MM.1S (cell line): ENCODE results near the gene GPANK1.

Experiments used
- DNase-seq: peaks from one replicate; pipeline ENCODE4 v3.0.0-alpha.2; 2015
- H2AFZ ChIP-seq: fragments of 300-600 bp; sonication (generic); 2 replicates; pipeline ENCODE4 v1.6.0; 2016; ENCODE audit warnings: antibody characterized with exemption, low read length
- H3F3A ChIP-seq: fragments of 300-600 bp; sonication (generic); 2 replicates; pipeline ENCODE4 v1.6.1; 2016; ENCODE audit warnings: mild to moderate bottlenecking, antibody characterized with exemption, low read length, moderate library complexity, mixed read lengths; ENCODE audit not compliant: insufficient read depth
- H3K27ac ChIP-seq: fragments of 300-600 bp; sonication (generic); 2 replicates; pipeline ENCODE4 v1.5.1; 2016; ENCODE audit warnings: mild to moderate bottlenecking, low read length
- H3K27me3 ChIP-seq: fragments of 300-600 bp; sonication (generic); replicated peaks from 2 replicates; pipeline ENCODE4 v1.6.0; 2016; ENCODE audit warnings: low read length; ENCODE audit not compliant: insufficient read depth
- H3K36me3 ChIP-seq: fragments of 300-600 bp; sonication (generic); replicated peaks from 2 replicates; pipeline ENCODE4 v1.6.1; 2016; ENCODE audit warnings: mild to moderate bottlenecking, low read length, mixed read lengths; ENCODE audit not compliant: insufficient read depth
- H3K4me1 ChIP-seq: fragments of 300-600 bp; sonication (generic); 2 replicates; pipeline ENCODE4 v1.6.1; 2016; ENCODE audit warnings: low read length, mixed read lengths
- H3K4me2 ChIP-seq: fragments of 300-600 bp; sonication (generic); 2 replicates; pipeline ENCODE4 v1.6.0; 2016; ENCODE audit warnings: low read depth, low read length
- H3K4me3 ChIP-seq: fragments of 300-600 bp; sonication (generic); 2 replicates; pipeline ENCODE4 v1.5.1; 2016; ENCODE audit warnings: low read length, mixed read lengths
- H3K79me2 ChIP-seq: fragments of 300-600 bp; sonication (generic); 2 replicates; pipeline ENCODE4 v1.6.1; 2016; ENCODE audit warnings: mixed run types, low read length, mixed read lengths
- H3K9ac ChIP-seq: fragments of 300-600 bp; sonication (generic); 2 replicates; pipeline ENCODE4 v1.6.1; 2016; ENCODE audit warnings: low read length, mixed read lengths
- H3K9me2 ChIP-seq: fragments of 300-600 bp; sonication (generic); replicated peaks from 2 replicates; pipeline ENCODE4 v1.6.1; 2016; ENCODE audit warnings: mild to moderate bottlenecking, low read length, mixed read lengths; ENCODE audit not compliant: insufficient read depth
- H3K9me3 ChIP-seq: fragments of 300-600 bp; sonication (generic); replicated peaks from 2 replicates; pipeline ENCODE4 v1.6.1; 2016; ENCODE audit warnings: mild to moderate bottlenecking, low read length, mixed read lengths; ENCODE audit not compliant: insufficient read depth
- H4K20me1 ChIP-seq: fragments of 300-600 bp; sonication (generic); 2 replicates; pipeline ENCODE4 v1.6.1; 2016; ENCODE audit warnings: mild to moderate bottlenecking, low read length, moderate library complexity, mixed read lengths; ENCODE audit not compliant: insufficient read depth
- EZH2 ChIP-seq: fragments of 300-600 bp; sonication (generic); optimal IDR thresholded peaks from 2 replicates; pipeline ENCODE3; 2017; ENCODE audit warnings: low read depth, mild to moderate bottlenecking, antibody characterized with exemption, low read length, mixed read lengths
- EZH2phosphoT487 ChIP-seq: fragments of 300-600 bp; sonication (generic); IDR thresholded peaks from 2 replicates; pipeline ENCODE4 v1.6.1; 2018; ENCODE audit warnings: antibody characterized with exemption, low read length
- TF ChIP-seq, protein P1 (sequence below): fragments of 300-600 bp; sonication (generic); IDR thresholded peaks from 2 replicates; pipeline ENCODE4 v1.5.1; 2016; ENCODE audit warnings: antibody characterized with exemption, low read length, mixed read lengths

Gene GPANK1

DNA sequence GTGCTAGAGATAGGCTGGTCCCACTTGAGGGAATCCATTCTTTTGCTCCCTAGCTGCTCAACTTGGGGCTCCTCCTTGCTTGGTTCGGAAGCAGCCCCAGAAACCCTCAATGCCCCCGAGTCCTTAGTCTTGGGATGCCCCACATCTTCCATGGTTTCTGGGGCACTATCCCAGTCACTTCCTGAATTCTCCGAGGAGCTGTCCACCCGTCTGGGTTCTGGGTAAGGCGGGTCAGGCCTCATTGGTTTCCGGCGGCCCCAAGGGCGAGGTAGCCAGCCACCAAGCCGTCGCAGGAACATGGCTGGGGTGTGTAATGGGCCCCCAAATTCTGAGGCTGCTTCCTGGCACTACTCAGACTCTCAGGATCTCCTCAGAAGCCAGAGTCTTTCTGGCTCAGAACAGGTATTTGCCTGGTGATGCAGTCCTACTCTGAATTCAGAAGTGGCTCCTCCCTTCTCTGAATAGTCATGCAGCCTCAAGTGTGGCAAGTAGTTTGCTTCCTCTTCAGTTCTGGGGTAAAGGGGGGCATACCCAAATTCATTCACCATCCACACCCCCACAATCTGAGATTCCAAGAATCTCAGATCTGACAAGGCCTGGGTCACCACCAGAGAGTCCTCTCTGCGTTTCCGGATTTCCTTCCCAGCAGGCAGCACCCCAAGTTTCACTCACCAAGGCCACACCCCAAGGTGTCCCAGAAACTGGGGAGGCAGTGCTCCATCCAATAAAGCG is 5.0 kb downstream of the GPANK1 start:
- H3K79me2 ChIP-seq: peaks cover 56% of the 10 kb centered on the region
- no peaks in the 10 kb centered on the region for H3K27me3 ChIP-seq
- H3K4me3 ChIP-seq: peak overlapping the region; percentile 87
- peaks cover 36% of the 10 kb centered on the region for H3K4me1 ChIP-seq
- H2AFZ ChIP-seq: peak overlapping the region; percentile 18
- H3K36me3 ChIP-seq: no peaks in the 10 kb centered on the region
- peak overlapping the region; percentile 54; the same call in 1 of the 2 replicates for H3K27ac ChIP-seq
- DNase-seq: peak; percentile 12
- TF ChIP-seq, protein P1, sequence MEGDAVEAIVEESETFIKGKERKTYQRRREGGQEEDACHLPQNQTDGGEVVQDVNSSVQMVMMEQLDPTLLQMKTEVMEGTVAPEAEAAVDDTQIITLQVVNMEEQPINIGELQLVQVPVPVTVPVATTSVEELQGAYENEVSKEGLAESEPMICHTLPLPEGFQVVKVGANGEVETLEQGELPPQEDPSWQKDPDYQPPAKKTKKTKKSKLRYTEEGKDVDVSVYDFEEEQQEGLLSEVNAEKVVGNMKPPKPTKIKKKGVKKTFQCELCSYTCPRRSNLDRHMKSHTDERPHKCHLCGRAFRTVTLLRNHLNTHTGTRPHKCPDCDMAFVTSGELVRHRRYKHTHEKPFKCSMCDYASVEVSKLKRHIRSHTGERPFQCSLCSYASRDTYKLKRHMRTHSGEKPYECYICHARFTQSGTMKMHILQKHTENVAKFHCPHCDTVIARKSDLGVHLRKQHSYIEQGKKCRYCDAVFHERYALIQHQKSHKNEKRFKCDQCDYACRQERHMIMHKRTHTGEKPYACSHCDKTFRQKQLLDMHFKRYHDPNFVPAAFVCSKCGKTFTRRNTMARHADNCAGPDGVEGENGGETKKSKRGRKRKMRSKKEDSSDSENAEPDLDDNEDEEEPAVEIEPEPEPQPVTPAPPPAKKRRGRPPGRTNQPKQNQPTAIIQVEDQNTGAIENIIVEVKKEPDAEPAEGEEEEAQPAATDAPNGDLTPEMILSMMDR: no peak
- TF ChIP-seq EZH2phosphoT487 (no peak), EZH2 (no peak)
- peak overlapping the region; percentile 78 for H3K9ac ChIP-seq
- H3K4me2 ChIP-seq: peak overlapping the region; percentile 94
- H3K9me3 ChIP-seq: no peaks in the 10 kb centered on the region
- no peaks in the 10 kb centered on the region for H3K9me2 ChIP-seq
- H3F3A ChIP-seq: peaks cover 14% of the 10 kb centered on the region
- no peaks in the 10 kb centered on the region for H4K20me1 ChIP-seq

DNA sequence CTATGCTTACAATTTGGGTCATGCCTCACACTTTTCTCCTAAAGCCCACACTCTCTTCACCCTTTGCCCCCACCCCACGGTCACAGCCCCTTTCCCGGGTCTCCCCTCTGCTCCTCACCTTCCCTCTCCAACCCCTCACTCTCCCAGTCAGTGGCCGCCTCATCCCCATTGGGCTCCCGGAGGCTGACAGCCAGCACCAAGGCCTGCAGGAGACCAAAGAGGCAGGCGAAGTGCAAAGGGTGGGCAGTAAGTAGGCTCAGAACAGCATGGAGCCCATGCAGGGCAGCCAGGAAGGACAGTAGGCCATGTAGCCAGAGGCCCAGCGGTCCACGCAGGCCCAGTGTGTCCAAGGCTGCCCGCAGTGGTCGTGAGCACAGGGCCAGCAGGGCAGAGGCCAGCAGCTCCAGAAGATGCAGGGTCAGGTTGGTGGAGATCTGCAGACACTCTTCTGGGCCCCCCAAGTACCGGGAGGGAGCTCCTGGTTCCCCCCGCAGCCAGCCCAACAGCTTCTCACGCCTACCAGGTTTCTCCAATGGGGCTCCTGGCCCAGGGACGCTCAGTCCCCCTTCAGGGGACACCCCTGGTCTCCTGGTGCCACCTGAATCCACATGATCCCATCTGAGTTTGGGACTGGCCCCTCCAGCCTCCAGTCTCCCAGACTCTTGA is 5.7 kb downstream of the GPANK1 start:
- Histone ChIP-seq H3F3A (peaks cover 14% of the 10 kb centered on the region), H3K4me2 (peak overlapping the region; percentile 94), H3K9me2 (no peaks in the 10 kb centered on the region), H3K9me3 (no peaks in the 10 kb centered on the region), H3K79me2 (peaks cover 49% of the 10 kb centered on the region), H3K4me3 (peak overlapping the region; percentile 87; the same call in 1 of the 2 replicates), H3K36me3 (no peaks in the 10 kb centered on the region), H3K4me1 (peaks cover 35% of the 10 kb centered on the region), H2AFZ (no peak overlapping the region), H4K20me1 (no peaks in the 10 kb centered on the region), H3K27me3 (no peaks in the 10 kb centered on the region), H3K27ac (no peak overlapping the region), H3K9ac (peak overlapping the region; percentile 78; the same call in 1 of the 2 replicates)
- TF ChIP-seq, protein P1: no peak
- TF ChIP-seq EZH2phosphoT487: no peak
- TF ChIP-seq EZH2: no peak
- no peak for DNase-seq

DNA sequence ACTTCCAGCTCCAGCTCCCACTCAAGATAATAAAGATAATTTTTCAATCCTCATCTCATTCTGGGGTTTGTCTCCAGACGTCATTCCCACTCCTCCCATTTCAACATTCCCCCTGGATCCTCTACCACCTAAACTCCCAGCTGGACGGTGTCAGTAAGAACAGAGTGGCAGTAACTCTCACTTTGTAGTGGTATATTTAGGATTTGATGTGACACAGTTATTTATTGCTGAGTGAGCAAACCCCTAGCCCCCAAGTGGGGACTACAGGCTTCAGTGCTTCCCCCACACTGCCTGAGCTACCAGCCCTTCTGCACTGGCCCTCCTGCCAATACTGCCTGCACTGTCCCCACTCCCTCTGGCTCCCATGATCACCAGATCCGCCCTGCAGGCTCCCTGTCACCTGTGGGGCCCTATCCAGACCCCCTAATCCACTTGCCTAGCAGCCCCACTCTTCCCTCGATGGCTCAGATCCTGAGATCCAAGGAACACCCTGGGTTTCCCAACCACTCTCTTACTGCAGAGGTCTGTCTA is 6.6 kb downstream of the GPANK1 start:
- Histone ChIP-seq H3K4me3 (no peak overlapping the region), H3K4me2 (no peak overlapping the region), H3K9me2 (no peaks in the 10 kb centered on the region), H3K79me2 (peaks cover 44% of the 10 kb centered on the region), H3K27ac (no peak overlapping the region), H3K27me3 (no peaks in the 10 kb centered on the region), H3K36me3 (no peaks in the 10 kb centered on the region), H4K20me1 (no peaks in the 10 kb centered on the region), H3K9me3 (no peaks in the 10 kb centered on the region), H3K4me1 (peaks cover 30% of the 10 kb centered on the region), H3K9ac (no peak overlapping the region), H3F3A (peaks cover 18% of the 10 kb centered on the region), H2AFZ (no peak overlapping the region)
- no peak for DNase-seq
- TF ChIP-seq, protein P1: no peak
- no peak for TF ChIP-seq EZH2
- no peak for TF ChIP-seq EZH2phosphoT487
